GM21576 (cell line): ENCODE measurements around the gene C2orf72.

Experiments used
- ATAC-seq: cut with Tn5 transposase; IDR thresholded peaks from one replicate; pipeline ENCODE4 v1.9.1; 2021; ENCODE audit warnings: mild to moderate bottlenecking, moderate library complexity; ENCODE audit not compliant: unreplicated experiment

C2orf72 gene

DNA sequence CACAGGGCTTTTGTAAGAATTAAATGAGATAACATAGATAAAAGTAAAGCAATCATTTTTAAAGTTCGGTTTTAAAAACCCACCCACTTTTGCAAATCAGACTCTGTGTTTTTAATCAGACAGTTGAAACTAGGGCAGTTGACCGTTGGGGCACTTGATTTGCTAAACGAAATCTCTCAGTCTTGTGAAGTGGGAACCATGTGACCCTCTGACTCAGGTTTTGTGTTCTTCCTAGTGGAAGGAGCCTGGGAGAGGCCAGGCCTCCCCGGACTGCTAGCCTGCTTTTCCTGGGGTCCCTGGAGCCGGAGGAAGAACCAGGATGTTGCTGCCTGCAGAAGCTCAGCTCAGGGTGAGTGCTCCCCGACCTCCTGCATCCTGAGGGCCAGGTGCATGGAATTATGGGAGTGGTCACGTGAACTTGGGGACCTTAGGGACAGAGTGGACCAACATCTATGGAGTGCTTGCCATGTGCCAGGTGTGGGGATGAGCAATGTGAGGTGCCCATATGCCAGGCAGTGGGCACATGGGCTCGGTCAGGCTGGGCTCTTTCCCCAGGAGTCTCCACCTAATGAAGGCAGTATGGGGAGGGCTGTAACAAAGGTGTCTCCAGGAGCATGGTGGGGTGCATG, 3.9 kb downstream of the C2orf72 start:
- no peak for ATAC-seq

- no peak for ATAC-seq
Measured at GRCh38 chr2:231043796-231044195, 6.5 kb downstream of the C2orf72 start.

DNA sequence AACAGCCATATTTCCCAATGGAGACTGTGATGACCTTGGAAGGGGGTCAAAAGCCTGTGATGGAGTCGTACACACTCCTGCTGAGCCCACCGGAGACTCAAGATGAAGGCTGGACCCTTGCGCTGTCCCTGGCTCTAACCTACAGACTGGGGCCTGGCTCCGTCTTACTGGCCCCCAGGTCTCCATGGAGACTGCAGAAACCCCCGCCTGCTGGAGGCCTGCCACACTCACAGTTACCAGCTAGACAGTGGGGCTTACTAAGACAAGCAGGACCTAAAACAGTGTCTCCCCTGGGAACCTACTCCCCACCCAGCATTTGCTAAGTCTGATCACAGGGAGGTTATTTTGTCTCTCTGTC, 9.6 kb downstream of the C2orf72 start:
- ATAC-seq, result no peak

GRCh38 chr2:231047274-231047922, 10.1 kb downstream of the C2orf72 start:
- no peak for ATAC-seq

DNA sequence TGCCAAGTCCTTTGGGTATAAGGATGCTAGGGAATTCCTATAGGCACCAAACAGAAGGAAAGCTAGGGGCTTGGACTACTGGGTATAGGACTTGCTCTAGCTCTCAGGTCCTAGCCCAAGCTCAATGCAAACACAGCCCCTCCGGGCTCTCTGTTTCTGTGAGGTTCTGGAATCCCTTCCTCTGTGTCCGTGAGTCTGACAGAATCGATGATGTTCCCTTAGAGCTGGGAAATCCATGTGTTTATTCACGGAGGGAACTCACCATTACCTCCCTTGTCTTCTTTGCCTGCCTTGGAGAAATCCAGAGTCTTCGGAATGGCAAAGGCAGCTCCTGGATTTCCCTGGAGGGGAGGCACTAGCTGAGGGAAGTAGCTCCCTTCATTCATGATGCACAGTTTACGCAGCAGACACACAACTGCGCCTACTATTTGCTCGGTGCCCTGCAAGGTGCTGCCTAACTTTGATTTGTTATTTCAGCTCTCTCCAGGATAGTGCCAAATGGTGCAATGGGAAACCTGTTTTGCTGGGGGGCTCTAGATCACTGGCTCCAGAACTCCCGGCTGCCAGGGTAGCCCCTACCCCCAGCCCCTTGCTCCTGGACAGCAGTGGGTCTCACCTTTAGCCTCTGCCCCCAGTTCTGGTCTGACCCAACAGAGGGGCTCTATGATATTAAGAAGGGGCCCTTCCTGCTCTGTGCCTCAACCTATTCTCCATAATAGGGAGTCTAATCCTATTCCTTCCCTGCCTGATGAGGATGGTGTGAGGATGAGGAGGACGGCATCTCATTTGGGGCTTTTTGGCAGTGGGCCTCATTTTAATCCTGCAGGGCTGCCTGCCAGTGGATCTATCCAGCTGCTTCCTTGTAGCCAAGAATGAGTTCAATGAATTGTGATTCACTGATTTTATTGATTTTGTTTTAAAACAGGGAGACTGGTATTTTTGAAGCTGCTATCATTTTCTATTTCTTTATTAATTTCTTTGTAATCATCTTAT, 10.9 kb downstream of the C2orf72 start:
- no peak for ATAC-seq

GRCh38 chr2:231049286-231050017, 12.1 kb downstream of the C2orf72 start:
- no peak for ATAC-seq

DNA sequence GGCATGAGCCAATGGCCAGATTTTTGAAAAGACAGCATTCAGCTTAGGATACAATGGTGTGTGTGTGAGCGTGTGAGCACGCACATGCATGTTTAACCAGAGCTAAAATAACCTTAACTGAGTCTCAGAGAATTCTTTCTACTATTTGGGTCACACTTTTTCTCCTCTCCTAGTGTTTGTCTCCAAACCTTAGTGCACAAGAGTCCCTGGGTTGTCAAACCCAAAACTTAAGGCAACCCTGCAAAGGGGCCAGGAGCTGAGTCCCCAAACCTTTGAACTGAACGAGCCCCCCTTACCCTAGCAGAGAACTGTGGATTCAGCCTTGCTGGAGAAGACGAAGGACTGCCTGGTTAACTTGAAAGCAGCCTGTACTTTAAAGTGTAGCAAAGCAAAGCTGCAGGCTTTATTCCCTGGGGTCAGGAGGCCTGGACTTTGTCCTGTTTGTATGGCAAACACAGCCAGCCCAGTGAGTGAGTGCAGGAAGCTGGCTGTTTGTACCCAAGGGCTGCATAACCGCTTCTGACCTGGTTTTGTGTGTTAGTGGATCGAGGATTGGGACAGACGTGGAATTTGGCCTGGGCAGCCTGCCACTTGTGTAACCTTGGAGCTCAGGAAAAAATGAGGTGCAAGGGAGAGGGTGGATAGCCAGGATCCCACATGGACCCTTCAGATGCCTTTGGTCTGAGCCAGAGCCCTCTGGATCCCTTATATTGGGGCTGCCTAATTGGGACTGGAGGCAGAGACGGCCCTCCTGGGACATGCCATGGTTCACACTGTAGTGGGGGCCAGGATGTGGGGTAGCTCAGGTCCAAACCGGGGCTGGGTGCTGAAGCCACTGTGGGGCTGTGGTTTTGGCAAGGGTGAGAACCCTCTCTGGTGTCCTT, 12.9 kb downstream of the C2orf72 start:
- ATAC-seq, result no peak

DNA sequence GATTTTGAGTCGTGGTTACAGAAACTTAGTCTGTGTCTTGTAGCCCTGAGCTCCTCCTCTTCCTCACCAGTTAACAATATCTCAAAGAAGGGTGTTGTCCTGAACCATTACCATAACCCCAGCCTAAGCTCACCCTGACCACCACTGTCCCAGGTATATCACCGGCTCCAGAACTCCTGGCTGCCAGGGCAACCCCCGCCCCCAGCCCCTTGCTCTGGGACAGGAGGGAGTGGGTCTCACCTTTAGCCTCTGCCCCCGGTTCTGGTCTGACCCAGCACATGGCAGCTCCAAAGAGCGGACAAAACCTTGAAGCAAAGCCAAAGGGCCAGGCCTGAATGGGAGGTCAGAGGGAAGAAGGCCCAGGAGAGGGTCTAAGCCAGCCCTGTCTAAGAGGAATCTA, 13.8 kb downstream of the C2orf72 start:
- ATAC-seq, result no peak

DNA sequence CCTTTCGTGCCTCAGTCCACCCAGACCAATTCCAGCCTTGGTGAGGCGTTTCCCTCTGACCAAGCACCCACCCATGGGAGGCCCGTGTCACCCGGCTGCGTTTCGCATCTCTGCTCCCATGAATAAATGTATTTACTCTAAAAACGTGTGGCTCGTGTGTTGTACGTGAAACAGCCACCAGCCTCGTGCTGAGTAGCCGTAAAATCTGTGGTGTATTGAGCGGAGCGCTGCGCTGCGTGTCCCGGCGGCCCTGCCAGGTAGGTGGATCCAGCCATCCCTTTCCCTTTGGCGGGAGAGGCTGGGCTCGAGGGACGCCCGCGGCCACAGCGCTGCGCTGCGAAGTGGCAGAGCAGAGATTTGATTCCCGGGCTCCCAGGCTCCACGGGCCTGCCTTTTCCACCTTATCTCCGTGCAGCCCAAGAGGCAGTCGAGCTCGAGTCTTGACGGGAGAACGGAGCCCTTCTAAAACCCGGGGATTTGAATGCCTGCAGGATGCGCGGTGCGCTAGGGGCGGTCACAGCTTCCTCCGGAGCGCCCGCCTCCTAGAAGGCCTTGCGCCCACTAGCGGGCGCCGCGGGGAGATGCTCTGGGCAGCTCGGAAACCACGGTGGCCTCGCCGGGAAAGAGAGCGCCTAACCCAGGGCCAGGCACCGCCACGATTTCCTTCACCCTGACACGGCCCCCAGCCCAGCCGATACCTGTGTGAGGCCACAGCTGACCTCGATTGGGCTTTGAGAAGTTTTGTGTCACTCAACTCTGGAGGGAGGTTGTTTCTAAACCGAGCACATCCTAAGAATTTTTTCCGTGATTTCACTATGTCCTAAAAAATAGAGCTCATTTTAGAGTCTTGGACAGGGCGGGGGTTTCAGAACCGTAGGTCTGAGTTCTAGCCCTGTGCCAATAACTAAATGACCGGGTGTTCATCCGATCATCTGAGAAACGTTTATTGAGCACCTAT, 15.4 kb downstream of the C2orf72 start:
- ATAC-seq, result peak; percentile 57

- ATAC-seq, result no peak
Measured at GRCh38 chr2:231053846-231054245, 16.5 kb downstream of the C2orf72 start.

DNA sequence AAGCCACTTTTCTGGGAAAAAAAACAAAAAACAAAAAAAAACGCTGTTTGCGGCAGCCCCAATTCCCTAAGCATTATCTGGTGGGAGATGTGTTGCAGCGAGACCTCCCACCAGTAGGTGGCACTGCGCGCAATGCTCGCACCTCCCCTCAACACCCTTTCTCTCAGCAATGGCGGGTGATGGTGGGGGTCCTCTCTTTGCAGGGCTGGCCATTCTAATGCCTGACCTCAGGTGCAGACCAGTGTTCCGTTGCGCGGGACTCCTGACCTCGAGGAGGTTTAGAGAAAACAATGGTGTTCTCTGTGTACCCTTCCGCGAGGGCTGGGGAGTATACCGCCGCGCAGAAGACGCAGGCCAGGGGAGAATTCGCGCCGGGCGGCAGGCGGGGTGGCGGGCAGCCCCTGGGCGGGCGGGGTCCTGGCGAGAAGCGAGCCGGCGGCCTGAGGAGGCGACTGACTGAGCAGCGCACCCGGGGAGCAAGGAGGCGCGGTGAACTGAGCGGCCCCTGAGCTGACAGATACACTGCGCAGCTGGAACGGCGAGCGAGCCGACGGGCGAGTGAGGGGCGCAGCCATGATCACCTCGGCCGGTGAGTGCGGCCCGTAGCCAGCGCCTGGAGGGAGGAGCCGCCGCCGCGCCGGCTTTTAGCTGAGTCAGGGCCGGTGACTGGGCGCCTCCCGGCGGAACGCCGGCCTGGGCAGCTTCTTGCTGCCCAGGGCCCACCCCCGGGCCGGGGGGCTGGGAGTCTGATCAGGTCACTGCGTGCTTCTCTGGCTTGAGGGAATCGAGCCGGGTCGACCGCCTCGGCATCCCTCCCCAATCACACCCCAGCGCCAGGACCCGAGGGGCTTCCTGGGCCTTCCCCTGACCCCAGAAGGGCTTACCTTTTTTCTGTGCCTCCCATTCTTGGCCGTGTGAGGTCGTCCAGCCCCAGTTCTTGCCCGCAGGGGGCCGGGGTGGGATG, 19.4 kb downstream of the C2orf72 start, which contains the start of gene PSMD1:
TSS of gene PSMD1 (plus strand) at position 415 of the 964 bp plus-strand sequence. CDS start at position 574, 159 bp downstream.
- peak; percentile 71 for ATAC-seq

GRCh38 chr2:231057590-231057989, 20.3 kb downstream of the C2orf72 start:
- ATAC-seq, result no peak

GRCh38 chr2:231058761-231059550, 21.6 kb downstream of the C2orf72 start:
- no peak for ATAC-seq

DNA sequence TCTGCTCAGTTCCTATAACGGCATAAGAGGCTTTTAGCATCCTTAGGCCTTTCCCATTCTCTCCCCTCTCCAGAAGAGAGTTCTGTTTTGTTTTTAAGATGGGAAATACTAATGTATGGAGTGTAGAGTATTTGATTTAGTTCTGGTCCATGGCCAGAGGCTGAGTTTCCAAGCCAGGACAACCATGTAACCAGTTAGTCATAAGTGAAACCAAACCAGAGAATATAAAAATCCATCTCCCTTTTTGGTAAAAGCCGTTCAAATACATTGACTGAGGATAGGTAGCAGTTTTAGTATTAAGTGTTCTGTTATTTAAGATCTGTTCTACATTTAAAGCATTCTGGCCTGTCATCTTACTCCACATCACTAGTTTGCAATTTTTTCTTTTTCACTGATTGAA, 22.4 kb downstream of the C2orf72 start:
- no peak for ATAC-seq

GRCh38 chr2:231062776-231063175, 25.5 kb downstream of the C2orf72 start:
- ATAC-seq, result no peak

DNA sequence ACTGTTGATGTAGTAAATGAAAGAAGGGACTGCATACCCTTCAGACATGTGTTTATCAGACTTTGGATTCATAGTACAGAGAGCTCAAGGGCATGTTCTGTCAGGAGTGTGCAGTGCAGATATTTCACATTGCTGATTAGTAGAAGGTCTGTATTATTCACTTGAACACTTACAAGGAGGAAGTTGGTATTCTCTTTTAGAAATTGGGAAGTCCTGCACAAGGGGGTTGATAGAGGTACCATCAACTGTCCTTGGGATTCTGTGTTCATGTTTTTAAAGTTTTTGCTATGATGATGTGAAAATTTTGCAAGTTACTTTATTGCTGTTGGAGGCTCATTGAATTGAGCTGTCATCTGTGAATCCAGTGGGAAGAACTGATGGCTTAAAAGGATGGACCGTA, 26.0 kb downstream of the C2orf72 start:
- no peak for ATAC-seq

DNA sequence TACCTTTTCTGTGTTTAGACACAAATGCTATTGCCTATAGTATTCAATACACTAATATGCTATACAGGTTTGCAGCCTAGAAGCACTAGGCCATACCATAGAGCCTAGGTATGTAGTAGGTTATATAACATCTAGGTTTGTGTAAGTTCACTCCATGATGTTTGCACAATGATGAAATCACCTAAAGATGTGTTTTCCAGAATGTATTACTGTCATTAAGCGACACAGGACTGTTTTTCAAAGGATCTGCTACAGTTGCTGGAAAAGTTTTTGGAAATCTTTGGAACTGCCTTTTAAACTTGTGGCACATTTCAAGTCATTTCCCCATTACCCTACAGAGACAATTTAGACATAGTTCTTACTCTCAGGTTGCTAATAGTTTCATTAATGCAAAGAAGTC, 28.6 kb downstream of the C2orf72 start:
- ATAC-seq, result no peak
